GM21381 (cell line): ENCODE data around the gene KLK10.

Source experiments
- ATAC-seq: cut with Tn5 transposase; IDR thresholded peaks from one replicate; pipeline ENCODE4 v1.9.1; 2021; ENCODE audit warnings: mild to moderate bottlenecking, moderate library complexity; ENCODE audit not compliant: unreplicated experiment

The KLK10 gene

DNA sequence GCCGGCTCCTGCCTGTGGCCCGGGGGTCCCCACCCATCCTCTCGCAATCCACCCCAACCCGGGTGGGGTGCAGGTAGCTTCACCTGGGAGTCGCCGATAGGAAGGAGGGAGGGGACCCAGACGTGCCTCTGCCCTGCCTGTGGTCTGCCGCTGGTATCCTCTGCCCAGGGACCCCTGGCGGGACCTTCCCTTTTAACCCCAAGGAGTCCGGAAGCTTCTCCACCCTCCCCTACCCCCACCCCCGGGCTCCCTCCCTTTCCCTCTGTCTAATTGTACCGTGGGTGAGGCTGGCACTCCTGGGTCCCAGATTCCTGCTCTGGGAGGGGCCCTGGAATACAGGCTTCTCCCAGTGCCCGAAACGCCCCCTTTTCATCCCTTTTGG lies at the start of gene KLK10:
KLK10 (minus strand) TSS at position 166 of the 382 bp plus-strand sequence. CDS start 579 bp downstream, outside the sequence.
- no peak for ATAC-seq

GRCh38 chr19:51066393-51067186 lies 47.1 kb upstream of the KLK10 start:
- no peak for ATAC-seq

GRCh38 chr19:51065221-51065960 lies 45.9 kb upstream of the KLK10 start:
- ATAC-seq: no peak

DNA sequence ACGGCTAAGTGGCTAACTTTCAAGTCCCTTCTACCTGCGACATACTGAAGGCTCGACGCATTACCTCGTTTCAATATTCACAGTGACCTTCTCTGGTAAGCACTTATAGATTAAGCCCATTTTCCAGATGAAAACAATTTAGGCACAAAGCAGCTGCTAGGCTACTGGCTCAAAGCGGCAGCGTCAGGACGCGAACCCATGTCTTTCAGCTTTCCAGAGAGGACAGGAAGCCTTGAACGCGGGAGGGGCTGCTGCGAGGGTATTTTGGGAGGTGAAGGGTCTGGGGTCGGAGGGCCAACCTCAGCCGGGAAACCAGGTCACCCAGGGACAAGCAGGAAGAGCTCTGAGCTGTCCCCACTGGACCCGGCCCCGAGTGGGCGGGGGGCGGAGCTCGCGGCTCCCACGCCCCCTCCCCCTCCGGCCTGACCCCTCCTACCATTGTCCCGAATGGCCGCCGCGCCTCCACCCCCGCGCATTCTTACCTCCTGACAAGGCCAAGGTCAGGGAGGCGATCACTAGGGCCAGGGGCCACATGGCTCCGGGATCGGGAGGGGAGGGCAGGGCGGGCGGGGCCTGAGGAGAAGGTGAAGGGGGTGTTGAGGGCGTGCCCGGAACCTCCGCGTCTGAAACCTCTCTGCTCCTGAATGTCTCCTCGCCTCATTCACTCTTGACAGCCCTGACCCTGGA lies 45.2 kb upstream of the KLK10 start, which contains the start of gene KLK13:
KLK13 (minus strand) TSS at position 559 of the 687 bp plus-strand sequence; CDS start at position 534, 25 bp downstream.
- ATAC-seq: no peak

DNA sequence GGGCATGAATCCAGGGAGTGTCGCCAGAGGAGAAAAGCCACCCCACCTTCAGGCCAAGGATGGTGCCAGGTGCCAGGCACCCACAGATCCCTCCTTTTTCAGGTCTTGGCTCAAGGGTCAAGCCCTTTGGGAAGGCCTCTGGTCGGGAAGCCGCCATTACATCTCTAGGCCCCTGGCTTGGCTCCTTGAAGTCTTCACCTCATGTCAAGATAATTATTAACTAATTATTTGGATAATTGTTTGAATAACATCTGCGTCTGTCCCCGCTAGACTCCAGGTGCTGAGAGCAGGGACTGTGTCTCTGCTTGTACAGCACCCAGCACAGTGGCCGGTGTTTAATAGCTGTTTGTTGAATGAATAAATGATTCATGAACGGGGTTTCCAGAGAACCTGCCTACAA lies 44.2 kb upstream of the KLK10 start:
- no peak for ATAC-seq

- no peak for ATAC-seq
These were observed 41.5 kb upstream of the KLK10 start for GRCh38 chr19:51060973-51061372.

DNA sequence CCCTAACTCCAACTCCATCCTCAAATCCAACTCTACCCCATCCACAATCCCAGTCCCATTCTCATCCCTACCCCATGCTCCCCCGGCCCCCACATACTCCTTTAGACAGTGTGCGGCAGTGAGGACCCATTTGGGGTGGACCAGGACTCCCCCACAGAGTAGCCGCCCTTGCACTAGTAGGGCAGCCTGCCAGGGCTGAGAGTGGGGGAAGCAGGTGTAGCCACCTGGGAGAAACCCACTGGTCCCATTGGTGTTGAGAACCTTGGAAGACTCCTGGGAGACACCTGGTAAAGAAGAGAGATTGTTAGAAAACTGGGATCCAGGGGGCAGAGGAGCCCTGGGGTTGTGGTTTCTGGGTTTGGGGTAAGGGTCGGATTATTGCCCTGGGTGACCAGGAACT lies 40.8 kb upstream of the KLK10 start:
- no peak for ATAC-seq

DNA sequence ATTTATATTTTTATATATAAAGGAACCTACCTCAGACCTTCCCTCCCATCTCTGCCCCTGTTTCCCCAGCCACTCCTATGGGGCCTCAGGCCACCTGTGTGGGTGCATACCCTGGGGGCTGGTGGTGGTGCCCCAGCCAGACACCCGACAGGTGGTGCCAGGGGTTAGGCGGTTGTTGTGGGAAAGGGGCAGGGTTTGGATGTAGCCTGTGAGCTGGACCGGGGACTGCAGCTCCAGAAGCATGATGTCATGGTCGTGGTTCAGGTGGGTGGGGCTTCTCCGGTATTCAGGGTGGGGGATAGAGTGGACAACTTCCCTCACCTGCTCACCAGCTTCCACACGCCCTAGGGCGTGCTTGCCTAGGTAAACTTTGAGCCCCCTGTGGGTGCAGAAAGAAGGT lies 40.2 kb upstream of the KLK10 start:
- no peak for ATAC-seq

GRCh38 chr19:51055866-51056265 lies 36.4 kb upstream of the KLK10 start:
- ATAC-seq: no peak

DNA sequence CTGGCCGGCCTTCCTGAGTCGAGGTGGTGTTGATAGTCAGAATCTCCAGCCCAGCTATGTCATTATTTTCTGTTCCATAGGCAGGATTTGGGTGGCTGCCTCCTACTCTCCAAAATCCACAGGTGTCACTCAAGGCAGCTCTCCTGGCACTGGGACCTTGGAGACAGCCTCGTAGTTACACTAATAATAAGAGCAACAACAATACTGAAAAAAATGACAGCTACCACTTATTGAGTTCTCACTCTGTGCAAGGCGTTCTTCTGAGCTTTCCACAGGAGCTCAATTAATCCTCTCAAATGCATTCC lies 27.5 kb upstream of the KLK10 start:
- no peak for ATAC-seq

GRCh38 chr19:51044327-51044726 lies 24.8 kb upstream of the KLK10 start:
- ATAC-seq: no peak

DNA sequence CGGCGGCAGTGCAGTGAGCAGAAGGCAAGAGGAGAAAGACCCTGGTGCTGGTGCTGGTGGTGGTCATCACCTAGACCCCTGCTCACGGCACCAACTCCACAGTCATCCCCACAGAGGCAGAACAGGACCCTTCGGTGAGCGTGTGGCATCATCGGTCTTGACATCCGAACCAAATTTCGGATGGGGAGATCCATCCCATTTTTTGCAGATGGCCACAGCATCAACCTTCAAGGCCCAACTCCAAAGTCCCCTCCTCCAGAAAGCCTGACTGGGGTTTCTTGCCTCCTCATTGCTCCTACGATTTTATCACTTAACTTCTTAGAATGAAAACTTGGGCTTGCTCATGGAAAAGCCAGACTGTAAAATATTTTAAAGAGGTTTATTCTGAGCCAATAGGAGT lies 24.0 kb upstream of the KLK10 start:
- ATAC-seq: no peak

DNA sequence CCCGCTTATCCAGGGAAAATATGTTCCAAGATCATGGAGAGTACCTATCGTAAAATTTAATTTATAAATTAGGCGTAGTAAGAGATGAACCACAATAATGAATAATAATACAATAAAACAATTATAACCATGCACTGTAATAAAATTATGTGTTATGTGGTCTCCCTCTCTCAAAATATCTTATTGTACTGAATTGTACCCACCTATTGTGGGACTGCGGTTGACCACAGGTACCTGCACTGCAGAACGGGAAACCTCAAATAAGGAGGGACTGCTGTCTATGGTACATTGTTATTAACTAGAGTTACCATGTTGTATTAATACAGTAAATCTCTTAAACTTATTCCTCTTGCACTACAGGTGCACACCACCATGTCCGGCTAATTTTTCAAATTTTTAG lies 20.6 kb upstream of the KLK10 start:
- ATAC-seq: no peak

GRCh38 chr19:51036519-51036918 lies 17.0 kb upstream of the KLK10 start:
- no peak for ATAC-seq

DNA sequence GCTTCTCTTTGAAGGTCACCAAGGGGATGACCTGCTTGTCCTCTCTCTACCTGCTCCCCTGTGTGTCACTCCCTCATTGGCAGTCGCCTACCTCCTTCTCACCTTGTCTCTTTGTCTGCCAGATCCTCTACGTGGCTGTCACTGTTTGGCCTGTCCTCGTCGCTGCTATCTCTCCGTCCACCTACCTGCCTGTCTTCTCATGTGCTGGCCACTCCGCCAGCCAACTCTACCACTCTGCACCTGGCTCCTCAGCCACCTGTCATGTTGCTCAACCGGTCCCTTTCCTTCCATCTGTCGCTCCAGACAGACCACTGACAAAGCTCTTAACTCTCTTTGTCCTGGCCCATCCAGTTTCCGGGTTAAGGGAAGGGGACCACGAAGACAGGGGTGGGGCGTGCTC lies 15.2 kb upstream of the KLK10 start, which contains the start of gene KLK12:
KLK12 (minus strand) TSS at position 299 of the 400 bp plus-strand sequence. CDS start 381 bp downstream, outside the sequence.
- no peak for ATAC-seq

- ATAC-seq: no peak
These were observed 12.3 kb upstream of the KLK10 start for GRCh38 chr19:51031880-51032225.

DNA sequence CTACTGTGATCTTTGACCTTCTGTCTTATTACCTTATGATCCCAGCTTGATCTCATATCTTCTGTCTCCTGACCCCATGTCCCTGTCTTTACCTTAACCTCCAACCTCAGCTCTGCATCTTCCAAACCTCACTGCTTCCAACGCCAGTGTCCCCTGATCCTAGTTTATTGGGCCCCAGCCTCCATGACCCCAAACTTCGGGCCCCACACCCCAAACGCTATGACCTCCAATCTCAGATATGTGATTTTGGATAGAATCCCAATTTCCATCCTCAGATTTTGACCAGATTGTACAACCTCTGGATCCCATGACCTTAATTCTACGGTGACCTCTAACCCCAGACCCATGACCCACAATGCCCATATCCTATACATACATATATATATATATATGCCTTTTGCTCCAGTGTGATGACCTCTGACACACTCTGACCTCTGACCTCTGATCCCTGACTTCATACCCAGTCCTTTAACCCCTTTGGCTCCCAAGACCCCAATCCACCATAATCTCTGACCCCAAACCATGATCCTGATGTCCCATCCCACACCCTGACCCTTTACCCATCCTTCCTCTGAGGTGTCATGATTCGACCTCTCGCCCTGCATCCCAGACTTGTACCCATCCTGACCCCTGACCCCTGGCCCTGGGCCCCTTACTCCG lies 11.8 kb upstream of the KLK10 start:
- no peak for ATAC-seq

- no peak for ATAC-seq
These were observed 11.1 kb upstream of the KLK10 start for GRCh38 chr19:51030631-51031030.

- no peak for ATAC-seq
These were observed 10.2 kb upstream of the KLK10 start for GRCh38 chr19:51029718-51030117.

GRCh38 chr19:51027873-51028272 lies 8.4 kb upstream of the KLK10 start:
- ATAC-seq: no peak

GRCh38 chr19:51027126-51027806 lies 7.8 kb upstream of the KLK10 start:
- no peak for ATAC-seq
